ENCODE results near the gene SYDE1.
A peak's percentile ranks its signal among the peaks of the same experiment; 100 is the strongest.

The SYDE1 gene

DNA sequence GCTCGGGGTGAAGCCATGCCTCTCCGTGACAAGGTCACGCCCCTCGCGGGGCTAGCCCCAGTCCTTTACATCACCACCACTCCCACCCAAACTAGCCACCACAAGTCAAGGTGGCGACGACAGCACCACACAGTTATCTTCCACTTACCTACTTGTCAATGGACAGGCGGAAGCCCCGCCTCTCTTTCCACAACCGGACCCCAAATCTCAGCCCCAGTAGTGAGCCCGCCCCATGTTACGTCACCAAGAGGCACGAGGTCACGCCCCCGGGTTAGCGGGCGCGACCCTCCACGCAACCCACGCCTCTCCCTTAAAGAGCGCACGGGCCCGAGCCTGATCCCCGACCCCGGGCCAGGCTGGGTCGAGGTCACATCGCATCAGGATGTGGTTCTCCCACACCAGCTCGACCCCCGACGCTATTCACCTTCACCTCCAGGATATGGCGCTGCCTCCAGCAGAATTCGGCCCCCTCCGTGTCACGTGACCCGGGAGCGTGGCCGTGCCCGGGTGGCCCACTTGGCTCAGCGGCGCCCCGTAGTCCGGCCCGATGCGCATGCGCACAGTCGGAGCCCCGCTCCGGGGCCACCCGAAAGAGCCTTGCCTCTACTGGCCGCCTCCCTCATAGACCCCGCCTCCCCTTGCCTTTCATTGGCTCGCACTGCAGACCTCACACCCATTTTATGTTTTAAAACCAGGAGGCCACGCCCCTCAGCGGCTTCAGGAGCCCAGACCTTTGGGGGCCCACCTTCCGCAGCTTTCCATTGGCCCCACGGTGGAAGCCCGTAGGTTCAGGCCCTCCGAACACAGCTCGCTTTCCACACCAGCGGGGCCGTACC is 18.2 kb downstream of the SYDE1 start:
- peak; percentile 83 for FAIRE-seq

DNA sequence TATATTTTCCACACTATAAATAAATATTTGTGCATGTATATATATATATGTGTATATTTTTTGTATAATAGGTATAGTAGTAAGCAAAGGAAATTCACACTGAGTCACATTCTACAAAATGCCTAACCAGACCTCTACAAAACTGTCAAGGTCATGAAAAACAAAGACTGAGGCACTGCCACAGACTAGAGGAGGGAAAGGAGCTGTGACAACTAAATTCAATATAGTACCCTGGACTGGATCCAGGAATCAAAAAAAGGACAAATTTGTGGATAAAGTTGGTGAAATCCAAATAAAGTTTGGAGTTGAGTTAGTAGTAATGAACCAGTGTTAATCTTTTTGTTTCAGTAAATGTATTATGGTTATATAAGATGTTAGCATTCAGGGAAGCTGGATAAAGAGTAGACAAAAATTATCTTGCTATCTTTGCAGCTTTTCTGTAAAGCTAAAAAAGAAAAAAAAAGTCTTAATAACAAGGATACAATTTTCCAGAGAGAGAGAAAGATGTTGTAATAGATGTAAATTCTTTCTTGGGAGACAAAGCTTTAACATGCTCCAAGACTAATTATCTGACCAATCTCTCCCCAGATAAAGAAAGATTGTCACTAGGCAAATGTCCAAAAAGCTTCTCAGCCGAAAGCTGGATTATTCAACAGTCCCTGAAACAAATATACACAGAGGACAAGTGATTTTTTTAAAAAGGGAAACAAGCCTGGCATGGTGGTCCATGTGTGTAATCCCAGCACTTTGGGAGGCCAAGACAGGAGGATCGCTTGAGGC is 19.1 kb downstream of the SYDE1 start:
- FAIRE-seq, result no peak

DNA sequence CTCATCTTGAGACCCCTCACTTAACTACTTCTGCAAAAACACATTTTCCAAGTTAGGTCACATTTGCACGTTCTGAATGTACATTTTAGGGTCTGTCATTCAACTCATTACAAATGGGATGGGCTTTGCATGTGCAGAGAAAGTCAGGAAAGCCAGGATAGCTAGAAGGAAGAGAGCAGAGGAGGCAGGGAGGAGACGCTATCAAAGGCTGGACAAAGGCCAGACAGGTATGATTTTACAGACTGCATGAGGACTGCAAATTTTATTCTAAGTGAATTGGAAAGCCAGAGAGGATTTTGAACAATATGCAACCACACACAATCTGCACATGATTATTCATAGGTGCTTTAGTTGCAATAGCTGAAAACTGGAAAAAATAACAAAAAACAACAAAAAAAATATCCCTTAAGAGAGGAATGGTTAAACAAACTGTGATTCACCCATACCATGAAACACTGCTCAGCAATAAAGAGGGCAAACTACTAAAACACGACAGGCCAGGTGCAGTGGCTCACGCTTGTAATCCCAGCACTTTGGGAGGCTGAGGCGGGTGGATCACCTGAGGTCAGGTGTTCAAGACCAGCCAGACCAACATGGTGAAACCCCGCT is 21.1 kb downstream of the SYDE1 start:
- no peak for FAIRE-seq

DNA sequence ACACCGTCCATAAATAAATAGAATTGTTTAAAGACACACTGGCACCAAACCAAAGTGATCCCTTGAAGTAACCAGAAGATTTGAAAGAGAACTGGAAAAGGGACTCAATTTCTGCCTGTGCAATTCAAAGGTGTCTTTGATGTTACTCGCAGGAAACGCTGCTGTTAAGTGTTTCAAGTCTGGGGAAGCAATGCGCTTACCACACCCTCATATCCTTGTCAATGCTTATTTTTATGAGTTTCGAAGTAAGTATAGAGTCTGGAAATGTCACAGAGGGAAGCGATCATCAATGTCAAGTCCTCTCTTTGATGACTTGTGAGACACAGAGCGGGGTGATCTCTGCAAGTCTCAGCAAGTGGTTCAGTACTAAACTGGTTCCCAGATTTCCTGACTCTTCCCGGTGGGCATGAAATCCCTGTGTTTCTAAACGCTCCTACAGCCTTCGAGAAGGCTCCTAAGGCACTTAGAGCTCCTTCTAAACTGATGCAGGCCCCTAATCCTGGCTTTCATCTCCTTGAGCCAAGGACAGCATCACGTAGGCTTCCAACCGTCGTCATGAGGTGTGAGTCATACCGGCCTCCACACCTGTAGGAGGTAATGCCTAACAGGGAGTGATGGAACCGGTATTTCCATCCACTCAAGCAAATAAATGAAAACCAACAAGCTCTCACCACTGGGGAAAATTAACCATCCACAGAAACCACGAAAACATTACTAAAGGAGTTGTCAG is 22.8 kb downstream of the SYDE1 start:
- no peak for FAIRE-seq

DNA sequence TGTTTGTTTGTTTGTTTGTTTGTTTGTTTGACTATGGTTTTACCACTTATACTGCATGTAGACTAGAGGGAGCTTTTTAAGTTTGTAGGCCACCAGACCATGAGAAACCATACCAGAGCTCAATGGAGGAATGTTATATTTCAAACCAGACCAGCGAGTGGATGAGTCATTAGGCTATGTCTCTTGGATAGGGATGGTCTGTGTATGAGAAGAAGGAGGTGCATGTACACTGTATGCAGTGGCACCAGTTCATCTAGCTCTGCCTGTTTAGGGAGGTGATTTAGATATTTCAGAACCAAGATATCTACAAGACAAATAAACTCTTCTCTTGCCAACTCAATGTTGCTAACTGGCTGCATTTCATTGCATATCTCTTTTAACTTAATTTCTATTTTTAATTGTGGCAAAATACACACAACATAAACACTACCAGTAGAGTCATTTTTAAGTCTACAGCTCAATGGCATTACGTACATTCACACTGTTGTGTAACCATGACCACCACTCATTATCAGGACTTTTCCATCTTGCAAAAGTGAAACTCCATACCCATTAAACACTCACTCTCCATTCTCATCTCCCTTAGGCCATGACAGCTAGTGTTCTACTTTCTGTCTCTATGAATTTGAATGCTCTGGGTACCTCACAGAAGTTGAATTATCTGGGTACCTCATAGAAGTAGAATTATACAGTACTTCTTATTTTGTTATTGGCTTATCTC is 29.2 kb downstream of the SYDE1 start:
- FAIRE-seq, result no peak

DNA sequence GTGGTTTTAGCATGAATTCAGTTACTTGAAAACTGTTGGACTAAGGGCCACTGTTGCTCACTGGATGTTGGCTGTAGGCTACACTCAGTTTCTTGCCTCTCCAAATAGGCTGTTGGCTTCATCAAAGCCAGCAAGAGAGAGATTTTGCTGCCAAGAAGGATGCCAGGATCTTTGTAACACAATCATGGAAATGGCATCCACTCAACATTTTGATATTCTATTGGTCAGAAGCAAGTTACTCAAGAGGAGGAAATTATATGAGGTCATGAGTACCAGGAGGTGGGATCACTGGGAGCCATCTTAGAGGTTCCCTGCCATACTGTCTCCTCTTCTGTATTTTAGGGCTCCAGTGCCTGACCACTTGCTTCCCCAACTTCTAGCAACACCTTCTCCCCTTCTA is 30.6 kb downstream of the SYDE1 start:
- no peak for FAIRE-seq

DNA sequence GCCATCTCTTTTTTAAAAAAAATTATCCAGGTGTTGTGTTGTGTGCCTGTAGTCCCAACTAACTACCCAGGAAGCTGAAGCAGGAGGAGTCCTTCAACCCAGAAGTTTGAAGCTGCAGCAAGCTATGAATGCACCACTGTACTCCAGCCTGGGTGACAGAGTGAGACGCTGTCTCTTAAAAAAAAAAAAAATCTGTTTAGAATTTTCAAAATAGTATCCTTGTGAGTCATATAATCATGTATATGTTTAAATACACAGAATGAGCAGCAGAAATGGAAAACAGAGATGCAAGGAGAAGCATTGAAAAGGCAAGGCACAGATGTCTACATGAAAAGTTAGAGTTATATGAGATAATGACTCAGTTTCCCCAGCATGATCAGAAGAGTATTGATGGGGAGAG is 31.2 kb downstream of the SYDE1 start:
- FAIRE-seq, result no peak

DNA sequence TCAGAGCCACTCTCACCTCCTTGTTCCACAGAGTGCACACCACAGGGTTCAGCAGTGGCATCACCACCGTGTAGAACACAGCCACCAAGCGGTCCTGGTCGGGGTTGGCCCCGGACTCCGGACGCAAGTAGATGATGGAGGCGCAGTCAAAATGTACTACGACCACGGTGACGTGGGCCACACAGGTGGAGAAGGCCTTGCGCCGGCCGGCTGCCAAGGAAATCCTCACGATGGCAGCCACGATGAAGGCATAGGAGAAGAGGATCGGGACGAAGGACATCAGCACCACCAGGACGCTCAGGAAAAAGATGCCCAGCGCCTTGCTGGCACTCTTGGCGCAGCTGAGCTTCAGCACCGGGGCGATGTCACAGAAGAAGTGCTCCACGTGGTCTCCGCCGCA is 33.9 kb downstream of the SYDE1 start:
- FAIRE-seq, result no peak

DNA sequence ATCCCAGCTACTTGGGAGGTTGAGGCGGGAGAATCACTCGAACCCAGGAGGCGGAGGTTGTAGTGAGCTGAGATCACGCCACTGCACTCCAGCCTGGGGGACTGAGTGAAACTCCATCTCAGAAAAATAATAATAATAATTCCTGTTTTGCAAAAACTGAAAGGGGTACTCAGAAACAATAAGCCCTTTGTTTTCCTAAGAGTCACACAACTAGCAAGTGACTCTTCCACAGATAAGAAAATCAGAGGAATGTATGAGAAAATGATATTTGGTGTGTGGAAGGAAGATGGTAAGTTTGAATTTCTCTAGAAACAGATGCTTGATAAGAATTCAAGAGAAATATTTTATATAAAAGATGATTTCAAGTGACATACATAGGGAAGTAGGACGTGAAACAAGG is 35.1 kb downstream of the SYDE1 start:
- no peak for FAIRE-seq

DNA sequence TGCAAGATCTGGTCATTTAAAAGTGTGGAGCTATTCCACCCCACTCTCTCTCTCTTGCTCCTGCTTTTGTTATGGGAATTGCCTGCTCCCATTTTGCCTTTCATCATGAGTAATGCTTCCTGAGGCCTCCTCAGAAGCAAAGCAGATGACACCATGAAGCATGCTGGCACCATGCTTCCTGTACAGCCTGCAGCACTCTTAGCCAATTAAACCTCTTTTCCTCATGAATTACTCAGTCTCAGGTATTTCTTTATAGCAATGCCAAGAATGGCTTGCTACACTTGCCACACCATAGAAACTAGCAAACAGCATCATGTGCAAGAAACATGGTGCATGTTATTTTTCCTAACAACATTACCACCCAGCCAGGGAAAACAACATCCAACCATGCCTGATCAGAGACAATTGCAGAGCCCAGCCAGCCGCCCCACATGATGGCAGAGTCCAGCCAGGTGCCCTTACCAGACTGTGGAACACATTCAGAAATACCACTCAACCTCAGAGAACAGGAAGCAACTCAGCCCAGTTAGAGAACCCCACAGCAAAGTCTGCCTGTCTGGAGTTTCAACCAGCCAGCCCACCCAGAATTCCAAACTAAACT is 36.9 kb downstream of the SYDE1 start:
- FAIRE-seq, result no peak

DNA sequence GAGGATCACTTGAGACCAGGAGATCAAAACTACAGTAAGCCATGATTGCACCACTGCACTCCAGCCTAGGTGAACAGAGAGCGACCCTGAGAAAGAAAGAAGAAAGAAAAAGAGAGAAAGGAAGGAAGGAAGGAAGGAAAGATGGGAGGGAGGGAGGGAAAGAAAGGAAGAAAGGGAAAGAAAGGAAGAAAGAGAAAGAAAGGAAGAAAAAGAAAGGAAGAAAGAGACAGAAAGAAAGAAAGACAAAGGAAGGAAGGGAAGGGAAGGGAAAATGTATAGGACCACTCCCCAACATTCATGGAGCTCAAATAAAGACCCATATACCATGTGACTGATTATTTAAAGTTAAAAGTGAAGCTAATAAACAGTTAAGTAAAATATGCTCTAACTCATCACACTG is 39.9 kb downstream of the SYDE1 start:
- FAIRE-seq, result no peak

DNA sequence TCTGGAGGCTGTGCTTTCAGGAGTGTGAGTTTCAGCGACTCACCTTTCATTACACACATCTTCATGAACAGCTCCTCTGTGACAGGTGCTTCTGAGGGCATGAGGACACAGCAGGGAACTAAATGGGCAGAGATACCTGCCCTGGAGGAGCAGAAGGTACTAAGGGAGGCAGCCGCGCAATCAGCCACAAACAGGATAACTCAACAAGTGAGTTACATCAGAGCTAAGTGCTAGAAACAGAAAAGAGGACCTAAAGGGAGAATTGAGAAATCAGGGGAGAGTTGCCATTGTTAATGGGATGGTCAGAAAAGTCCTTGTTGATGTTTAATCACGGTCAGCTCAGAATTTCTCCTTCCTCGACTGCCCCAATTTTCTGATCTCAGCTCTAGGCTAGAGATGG is 42.5 kb downstream of the SYDE1 start:
- FAIRE-seq, result no peak

DNA sequence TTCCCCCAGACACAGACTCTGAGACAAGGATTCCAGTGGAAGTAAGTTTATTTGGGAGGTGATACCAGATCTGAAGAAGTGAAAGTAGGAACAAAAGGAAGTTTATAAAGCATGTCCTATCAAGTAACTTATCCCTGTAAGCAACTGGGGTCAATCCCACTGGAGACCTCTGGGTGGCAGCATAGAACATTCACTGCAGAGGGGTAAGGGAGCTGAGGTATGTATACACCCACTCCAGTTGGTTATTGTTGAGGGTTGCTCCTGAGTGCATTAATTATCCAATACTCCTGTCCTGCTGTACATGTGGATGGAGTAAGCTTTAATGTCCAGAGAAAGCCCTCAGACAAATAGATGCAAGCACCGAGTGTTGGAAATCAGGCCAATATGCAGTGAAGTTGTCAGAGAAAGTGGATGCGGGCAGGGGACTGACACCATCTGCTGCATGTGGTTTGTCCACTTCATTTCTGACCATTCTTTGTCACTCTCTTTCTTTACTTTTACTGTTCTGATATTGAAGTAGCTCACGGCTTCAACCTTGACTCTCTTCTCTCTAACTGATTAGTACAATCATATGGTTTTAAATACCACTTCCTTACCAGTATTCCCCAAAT is 46.9 kb downstream of the SYDE1 start:
- no peak for FAIRE-seq

DNA sequence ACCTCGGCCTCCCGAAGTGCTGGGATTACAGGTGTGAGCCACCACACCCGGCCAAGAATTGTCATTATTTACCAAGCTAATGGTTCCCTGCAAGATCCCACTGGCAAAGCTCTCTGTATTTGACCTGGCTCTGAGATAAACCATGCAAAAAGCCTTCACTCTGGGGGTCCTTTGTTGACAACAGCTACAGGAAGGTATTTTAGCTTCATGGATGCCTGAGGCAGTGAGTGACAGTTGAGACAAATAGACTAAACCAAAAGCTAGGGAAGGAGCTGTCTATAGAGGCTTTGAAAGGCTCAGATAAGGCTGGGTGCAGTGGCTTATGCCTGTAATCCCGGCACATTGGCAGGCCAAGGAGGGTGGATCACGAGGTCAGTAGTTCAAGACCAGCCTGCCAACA is 48.1 kb downstream of the SYDE1 start:
- no peak for FAIRE-seq

DNA sequence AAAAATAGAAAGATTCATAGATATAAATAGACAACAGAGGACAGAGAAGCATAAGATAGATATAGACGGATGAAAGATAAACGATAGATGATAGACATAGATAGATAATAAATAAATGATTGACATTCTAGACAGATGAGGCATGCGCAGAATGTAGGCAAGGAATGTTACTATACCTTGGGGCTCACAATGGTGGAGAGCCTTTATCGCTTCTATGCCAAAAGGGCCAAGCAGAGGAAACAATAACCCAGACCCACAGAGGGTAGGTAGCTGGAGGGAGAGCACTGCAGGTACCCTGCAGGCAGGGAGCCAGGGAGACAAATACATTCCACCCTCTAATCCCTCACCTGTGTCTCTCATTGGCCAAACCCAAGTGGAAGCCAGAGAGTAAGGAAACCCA is 49.2 kb downstream of the SYDE1 start:
- FAIRE-seq, result no peak

DNA sequence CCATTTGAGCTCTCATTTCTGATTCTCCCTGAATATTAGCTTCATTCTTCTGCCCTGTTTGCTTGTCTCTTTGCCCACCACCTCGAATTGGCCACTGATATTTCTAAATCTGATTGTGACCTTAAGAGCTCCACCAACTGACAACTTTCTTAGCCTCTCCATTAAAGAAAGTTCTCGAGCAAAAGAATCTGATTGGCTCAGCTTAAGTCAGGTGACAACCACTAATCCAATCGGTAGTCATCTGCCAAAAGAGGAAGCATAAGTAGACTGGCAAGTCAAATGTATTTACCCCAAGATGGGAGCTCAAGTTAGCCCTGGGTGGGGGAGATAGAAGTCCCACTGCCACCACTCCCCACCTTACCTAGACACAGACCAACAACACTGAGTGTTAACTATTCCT is 52.0 kb downstream of the SYDE1 start:
- no peak for FAIRE-seq

DNA sequence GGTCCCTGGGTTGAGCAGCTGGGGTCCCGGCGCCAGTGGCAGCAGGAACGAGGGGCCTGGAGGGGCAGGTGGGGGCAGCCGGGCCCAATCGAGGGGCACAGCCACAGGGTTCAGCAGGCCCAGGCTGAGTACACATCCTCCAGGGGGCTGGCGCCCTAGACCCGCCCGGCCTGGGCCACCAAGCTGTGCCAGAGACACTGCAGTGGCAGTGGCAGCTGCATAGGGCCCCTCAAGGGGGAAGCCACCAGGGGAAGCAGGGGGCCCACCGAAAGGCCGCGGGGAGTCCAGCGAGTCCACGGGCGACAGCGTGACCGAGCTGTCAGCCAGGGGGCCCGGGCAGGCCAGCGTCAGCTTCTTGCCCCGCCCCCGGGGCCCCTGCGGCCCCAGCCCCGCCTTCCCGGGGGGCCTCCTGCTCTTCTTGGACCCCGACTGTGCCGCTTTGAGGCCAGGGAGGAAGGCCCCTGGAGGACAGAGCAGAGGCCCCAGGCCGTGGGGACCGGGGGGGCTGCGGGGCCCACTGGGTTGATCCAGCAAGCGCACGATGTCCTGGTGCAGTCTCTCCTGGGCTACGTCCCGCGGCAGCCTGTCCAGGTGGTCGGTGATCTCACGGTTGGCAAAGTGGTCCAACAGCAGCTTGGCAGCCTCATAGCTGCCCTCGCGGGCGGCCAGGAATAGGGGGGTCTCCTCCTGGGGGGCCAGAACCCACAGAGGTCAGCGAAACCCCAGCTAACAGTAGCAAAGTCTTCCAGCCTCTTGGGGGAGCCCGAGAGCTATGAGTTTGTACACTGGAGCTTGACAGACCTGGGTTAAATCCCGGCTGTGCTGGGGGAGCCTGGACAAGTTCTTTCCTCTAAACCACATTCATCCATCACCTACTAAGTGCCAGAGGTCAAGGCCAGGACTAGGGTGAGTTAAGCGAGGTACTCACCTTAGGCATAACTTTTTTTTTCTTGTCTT is 54.1 kb downstream of the SYDE1 start:
- no peak for FAIRE-seq

Measured in TTC549 (cell line).